Spleen (tissue), 7 donors: Measurements from ENCODE around the gene DSCAML1.

Experiments used
- CTCF ChIP-seq, 11 experiments: fragments of 200-600 bp in 7 of 11; fragments of 450-650 bp in 4 of 11; sonication (generic) in 4 of 11; IDR thresholded peaks in 8 of 11; conservative IDR thresholded peaks in 3 of 11; 1 replicate in 7 of 11; 2 replicates in 4 of 11; pipeline versions ENCODE4 v1.4.0 to v1.8.0; 2016 to 2021; ENCODE audit warnings: antibody characterized with exemption in 11 of 11, inconsistent platforms in 4 of 11, mild to moderate bottlenecking in 1 of 11
- POLR2AphosphoS5 ChIP-seq, 3 donors: sonication (generic); formaldehyde crosslinking; IDR thresholded peaks; one replicate each; pipeline ENCODE4 v1.5.1; 2017; ENCODE audit warnings: antibody characterized with exemption in 3 of 3
- donor health status: DM: no; HTN: no; CAD: no; lungs with moderate emphysema.
- donor health status: DM: no; HTN: no; CAD: no.
- donor health status: DM: no; HTN: no; CAD: no.

GRCh38 chr11:117449111-117449693 is 347.8 kb downstream of the DSCAML1 start:
- TF ChIP-seq CTCF (IDR thresholded peaks at IDR 0.05 in 8 of 11, conservative IDR thresholded peaks at IDR 0.05 in 3 of 11): no peak
- TF ChIP-seq POLR2AphosphoS5 (IDR thresholded peaks at IDR 0.05): no peak
